Smooth muscle cell (in vitro differentiated cells): ENCODE measurements around the gene KRTAP19-5. TPM values are rescaled to one million over a fixed set of nuclear protein-coding genes. Genes with fewer than 3 reads are reported as not detected.

Source experiments
- DNase-seq: peaks from one replicate; lab custom pipeline; 2025; ENCODE audit not compliant: unreplicated experiment; lab: John Stamatoyannopoulos, UW
- H2AFZ ChIP-seq: fragments of 200-600 bp; sonication (generic); 2 replicates; pipeline ENCODE4 v1.6.0; 2016; ENCODE audit warnings: antibody characterized with exemption, low read depth, mild to moderate bottlenecking
- H3F3A ChIP-seq: fragments of 200-600 bp; sonication (generic); 2 replicates; pipeline ENCODE4 v1.6.0; 2017; ENCODE audit warnings: antibody characterized with exemption, low read depth
- H3K27ac ChIP-seq: fragments of 200-600 bp; sonication (generic); 2 replicates; pipeline ENCODE4 v1.5.1; 2016; ENCODE audit warnings: low read depth, mild to moderate bottlenecking
- H3K27me3 ChIP-seq: fragments of 200-600 bp; sonication (generic); 2 replicates; pipeline ENCODE4 v1.6.1; 2016; ENCODE audit warnings: low read depth, mild to moderate bottlenecking
- H3K36me3 ChIP-seq: fragments of 200-600 bp; sonication (generic); 2 replicates; pipeline ENCODE4 v1.5.1; 2016; ENCODE audit warnings: low read depth
- H3K4me1 ChIP-seq: fragments of 200-600 bp; sonication (generic); 2 replicates; pipeline ENCODE4 v1.5.1; 2016; ENCODE audit warnings: low read depth
- H3K4me2 ChIP-seq: fragments of 200-600 bp; sonication (generic); 2 replicates; pipeline ENCODE4 v1.6.0; 2016; ENCODE audit warnings: mild to moderate bottlenecking
- H3K4me3 ChIP-seq: fragments of 200-600 bp; sonication (generic); 2 replicates; pipeline ENCODE4 v1.5.1; 2016; ENCODE audit warnings: mild to moderate bottlenecking
- H3K79me2 ChIP-seq: fragments of 200-600 bp; sonication (generic); 2 replicates; pipeline ENCODE4 v1.6.0; 2016; ENCODE audit warnings: low read depth, mild to moderate bottlenecking
- H3K9ac ChIP-seq: fragments of 200-600 bp; sonication (generic); 2 replicates; pipeline ENCODE4 v1.6.0; 2016; ENCODE audit warnings: low read depth
- H3K9me3 ChIP-seq: fragments of 200-600 bp; sonication (generic); replicated peaks from 2 replicates; pipeline ENCODE4 v1.5.1; 2016; ENCODE audit warnings: low read depth
- H4K20me1 ChIP-seq: fragments of 200-600 bp; sonication (generic); 2 replicates; pipeline ENCODE4 v1.6.0; 2016; ENCODE audit warnings: low read depth
- WGBS: methylation state at CpG from one replicate; pipeline ENCODE4 v1.1.7; 2016; ENCODE audit warnings: low lambda C conversion rate; 5-methylcytosine and 5-hydroxymethylcytosine counted together
- polyA plus RNA-seq: library from polyadenylated mRNA; unstranded; fragments of >200 nt; fragmentation: Nextera tagmentation; extraction: Ambion mirVana; gene quantifications from 2 replicates; pipeline ENCODE4 v1.2.1, GENCODE V29; 2016
- total RNA-seq: library from RNA; depleted of rRNA; stranded (reverse); fragments of >200 nt; gene quantifications from 2 replicates; pipeline ENCODE4 v1.2.3, GENCODE V29; 2014
- TF ChIP-seq, protein P1 (sequence below): fragments of 200-600 bp; sonication (generic); IDR thresholded peaks from 2 replicates; pipeline ENCODE4 v1.5.1; 2017; ENCODE audit warnings: borderline replicate concordance, mild to moderate bottlenecking, antibody characterized with exemption; ENCODE audit not compliant: insufficient read depth, poor library complexity, severe bottlenecking

The KRTAP19-5 gene
- total RNA-seq = not detected in 2 replicates
- polyA plus RNA-seq = not detected in 2 replicates

- Histone ChIP-seq H3K9me3 (no peaks in the 10 kb centered on the region), H3K27me3 (no peaks in the 10 kb centered on the region), H4K20me1 (no peaks in the 10 kb centered on the region), H2AFZ (no peak within 1 kb of the TSS), H3K9ac (no peak within 1 kb of the TSS), H3K4me3 (no peak within 1 kb of the TSS), H3F3A (no peaks in the 10 kb centered on the region), H3K27ac (no peak within 1 kb of the TSS), H3K4me2 (no peak within 1 kb of the TSS), H3K4me1 (no peaks in the 10 kb centered on the region), H3K79me2 (no peaks in the 10 kb centered on the region), H3K36me3 (no peaks in the 10 kb centered on the region)
- TF ChIP-seq, protein P1, sequence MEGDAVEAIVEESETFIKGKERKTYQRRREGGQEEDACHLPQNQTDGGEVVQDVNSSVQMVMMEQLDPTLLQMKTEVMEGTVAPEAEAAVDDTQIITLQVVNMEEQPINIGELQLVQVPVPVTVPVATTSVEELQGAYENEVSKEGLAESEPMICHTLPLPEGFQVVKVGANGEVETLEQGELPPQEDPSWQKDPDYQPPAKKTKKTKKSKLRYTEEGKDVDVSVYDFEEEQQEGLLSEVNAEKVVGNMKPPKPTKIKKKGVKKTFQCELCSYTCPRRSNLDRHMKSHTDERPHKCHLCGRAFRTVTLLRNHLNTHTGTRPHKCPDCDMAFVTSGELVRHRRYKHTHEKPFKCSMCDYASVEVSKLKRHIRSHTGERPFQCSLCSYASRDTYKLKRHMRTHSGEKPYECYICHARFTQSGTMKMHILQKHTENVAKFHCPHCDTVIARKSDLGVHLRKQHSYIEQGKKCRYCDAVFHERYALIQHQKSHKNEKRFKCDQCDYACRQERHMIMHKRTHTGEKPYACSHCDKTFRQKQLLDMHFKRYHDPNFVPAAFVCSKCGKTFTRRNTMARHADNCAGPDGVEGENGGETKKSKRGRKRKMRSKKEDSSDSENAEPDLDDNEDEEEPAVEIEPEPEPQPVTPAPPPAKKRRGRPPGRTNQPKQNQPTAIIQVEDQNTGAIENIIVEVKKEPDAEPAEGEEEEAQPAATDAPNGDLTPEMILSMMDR = no peak
- no peak for DNase-seq
- WGBS = 88% methylated on average over 6 of the region's 6 CpGs
Measured at GRCh38 chr21:30502041-30502440, at the start of gene KRTAP19-5. KRTAP19-5 (minus strand) TSS chr21:30502141; CDS start chr21:30502090, 51 bp downstream.

DNA sequence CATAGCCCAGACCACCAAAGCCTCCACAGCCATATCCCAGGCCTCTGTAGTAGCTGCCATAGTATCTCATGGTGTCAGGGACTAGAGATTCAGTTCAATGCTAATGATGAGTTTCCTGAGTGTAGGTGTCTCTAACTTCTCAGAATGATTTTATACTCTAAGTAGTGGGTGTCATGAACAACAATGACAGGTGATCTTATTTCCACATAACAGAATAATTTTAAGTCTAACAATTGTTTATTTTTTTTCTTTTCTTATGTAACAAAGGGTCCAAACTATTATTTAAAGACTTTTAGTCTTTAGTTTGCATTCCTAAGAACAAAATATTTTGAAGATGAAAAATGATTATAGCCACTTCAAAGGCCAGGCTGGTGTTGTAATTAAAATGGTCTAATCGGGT lies 39.8 kb upstream of the KRTAP19-5 start, which contains the start of gene KRTAP19-6:
TSS of gene KRTAP19-6 (minus strand) at position 101 of the 400 bp plus-strand sequence. CDS start at position 70, 31 bp downstream.
- H3K9me3 ChIP-seq = no peaks in the 10 kb centered on the region
- no peak for DNase-seq
- TF ChIP-seq, protein P1 = no peak
- no peaks in the 10 kb centered on the region for H3K79me2 ChIP-seq
- H2AFZ ChIP-seq = no peak within 1 kb of the TSS
- no peak within 1 kb of the TSS for H3K4me2 ChIP-seq
- no peak within 1 kb of the TSS for H3K27ac ChIP-seq
- H3F3A ChIP-seq = no peaks in the 10 kb centered on the region
- H4K20me1 ChIP-seq = no peaks in the 10 kb centered on the region
- 84% methylated on average over 1 of the region's 1 CpG for WGBS
- no peaks in the 10 kb centered on the region for H3K27me3 ChIP-seq
- H3K4me3 ChIP-seq = no peak within 1 kb of the TSS
- H3K36me3 ChIP-seq = no peaks in the 10 kb centered on the region
- H3K4me1 ChIP-seq = no peaks in the 10 kb centered on the region
- H3K9ac ChIP-seq = no peak within 1 kb of the TSS

GRCh38 chr21:30518876-30519275 lies 16.9 kb upstream of the KRTAP19-5 start:
- Histone ChIP-seq H3K9ac (no peak overlapping the region), H3K36me3 (no peaks in the 10 kb centered on the region), H3F3A (no peaks in the 10 kb centered on the region), H3K4me1 (no peaks in the 10 kb centered on the region), H3K4me2 (no peak overlapping the region), H3K4me3 (no peak overlapping the region), H3K27ac (no peak overlapping the region), H4K20me1 (no peaks in the 10 kb centered on the region), H3K27me3 (no peaks in the 10 kb centered on the region), H3K9me3 (no peaks in the 10 kb centered on the region), H3K79me2 (no peaks in the 10 kb centered on the region), H2AFZ (no peak overlapping the region)
- WGBS = 91% methylated on average over 1 of the region's 1 CpG
- no peak for DNase-seq
- TF ChIP-seq, protein P1 = no peak

GRCh38 chr21:30515681-30516080 lies 13.7 kb upstream of the KRTAP19-5 start:
- no peaks in the 10 kb centered on the region for H3K27me3 ChIP-seq
- TF ChIP-seq, protein P1 = no peak
- H4K20me1 ChIP-seq = no peaks in the 10 kb centered on the region
- no peak overlapping the region for H2AFZ ChIP-seq
- no peaks in the 10 kb centered on the region for H3K79me2 ChIP-seq
- H3K4me1 ChIP-seq = no peaks in the 10 kb centered on the region
- no peak overlapping the region for H3K27ac ChIP-seq
- no peak overlapping the region for H3K9ac ChIP-seq
- no peaks in the 10 kb centered on the region for H3K9me3 ChIP-seq
- H3K36me3 ChIP-seq = no peaks in the 10 kb centered on the region
- no peaks in the 10 kb centered on the region for H3F3A ChIP-seq
- no peak for DNase-seq
- 96% methylated on average over 1 of the region's 1 CpG for WGBS
- no peak overlapping the region for H3K4me3 ChIP-seq
- no peak overlapping the region for H3K4me2 ChIP-seq
